ENCODE data around the gene BAG1. TPM values are rescaled to one million over a fixed set of nuclear protein-coding genes. Genes with fewer than 3 reads are reported as not detected.

BAG1 gene
- total RNA-seq, 1 donor from 2014 or later, result 33.5 TPM

- DNase-seq (ENCODE audit: low read depth in 2 of 2), result no peak
Measured at GRCh38 chr9:33242609-33243134, 21.8 kb downstream of the BAG1 start.

DNA sequence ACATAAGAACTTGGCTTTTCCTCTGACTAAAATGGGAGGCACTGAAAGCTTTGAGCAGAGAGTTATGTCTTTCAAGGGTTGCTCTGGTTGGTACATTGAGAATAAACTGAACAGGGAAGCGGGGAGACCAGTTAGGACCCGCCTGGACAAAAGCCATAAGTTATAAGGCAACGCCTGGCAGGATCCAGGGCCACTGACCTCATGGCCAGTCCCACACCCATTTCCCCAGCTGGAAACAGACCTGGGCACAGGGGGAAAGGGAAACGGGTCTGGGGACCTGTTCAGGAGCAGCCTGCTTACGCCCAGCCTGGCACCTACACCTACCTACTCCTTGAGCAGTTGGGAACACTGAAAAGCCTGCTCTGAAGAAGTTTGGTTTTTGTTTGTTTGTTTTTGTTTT, 23.2 kb downstream of the BAG1 start:
- no peak for DNase-seq (ENCODE audit: low read depth in 2 of 2)

GRCh38 chr9:33239921-33240320, 24.6 kb downstream of the BAG1 start, which contains the start of gene SPINK4:
Gene SPINK4 (plus strand): TSS chr9:33240167. CDS start chr9:33240209, 42 bp downstream.
- no peak for DNase-seq (ENCODE audit: low read depth in 2 of 2)

- no peak for DNase-seq (ENCODE audit: low read depth in 2 of 2)
Measured at GRCh38 chr9:33236571-33236970, 27.9 kb downstream of the BAG1 start.

DNA sequence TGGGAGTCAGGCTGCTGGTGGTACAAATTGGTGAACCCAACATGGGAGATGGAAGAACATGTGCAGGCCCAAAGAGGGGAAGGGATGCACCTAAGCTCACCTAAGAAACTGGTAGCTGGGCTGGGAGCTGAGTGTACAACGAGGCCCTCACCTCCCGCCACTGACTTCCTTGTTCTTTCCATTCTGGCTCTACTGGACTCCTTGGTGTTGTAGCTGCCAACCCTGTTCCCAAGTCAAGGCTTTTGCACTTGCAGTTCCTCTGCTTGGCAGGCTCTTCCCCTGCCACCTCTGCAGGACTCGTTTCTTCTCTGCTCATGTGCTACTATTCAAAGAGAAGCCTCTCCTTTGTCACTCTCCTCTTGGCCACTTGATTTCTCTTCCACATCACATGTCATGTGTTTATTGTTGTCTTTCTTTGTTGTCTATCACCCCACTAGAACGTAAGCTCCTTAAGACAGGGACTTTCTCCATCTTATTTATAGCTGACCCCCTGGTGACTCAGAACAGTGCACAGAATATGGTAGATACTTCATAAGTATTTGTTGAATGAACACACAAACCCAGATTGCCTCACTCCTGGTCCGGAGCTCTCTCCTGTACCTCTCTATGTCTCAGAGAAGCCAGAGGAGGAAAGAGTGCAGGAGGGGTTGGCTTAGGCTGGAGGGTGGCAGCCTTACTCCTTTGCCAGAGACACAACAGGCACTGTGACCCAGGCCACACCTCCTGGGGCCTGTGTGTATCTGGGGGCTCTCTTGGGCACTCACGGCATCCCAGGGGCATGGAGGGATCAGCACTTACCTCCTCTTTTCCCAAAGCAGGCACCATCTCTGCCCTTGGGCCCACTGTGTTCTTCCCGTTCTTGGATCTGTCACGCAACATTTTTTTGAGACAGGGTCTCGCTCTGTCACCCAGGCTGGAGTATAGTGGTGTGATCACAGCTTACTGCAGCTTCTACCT, 29.7 kb downstream of the BAG1 start:
- DNase-seq (ENCODE audit: low read depth in 2 of 2), result no peak

GRCh38 chr9:33233626-33234342, 30.7 kb downstream of the BAG1 start:
- peak in 1 of 2 donors; percentile 65 for DNase-seq (ENCODE audit: low read depth in 2 of 2)

DNA sequence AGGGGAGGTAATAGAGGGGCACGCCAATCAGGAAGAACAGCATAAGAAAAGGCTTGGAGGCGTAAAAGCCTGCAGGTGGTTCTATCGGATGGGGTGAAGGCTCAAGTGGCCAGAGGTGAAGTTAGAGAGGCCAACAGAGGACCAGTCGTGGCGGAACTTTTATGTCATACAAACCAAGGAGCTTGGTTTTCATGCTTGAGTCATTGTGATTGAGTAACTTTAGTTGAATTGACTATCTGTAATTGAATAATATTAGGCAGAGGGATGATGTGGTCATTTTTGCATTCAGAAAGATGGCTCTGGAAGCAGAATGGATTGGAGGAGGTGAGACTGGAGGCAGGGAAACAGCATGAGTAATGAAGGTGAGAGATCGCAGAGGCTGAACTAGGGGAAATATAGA, 31.7 kb downstream of the BAG1 start:
- DNase-seq (ENCODE audit: low read depth in 2 of 2), result no peak

DNA sequence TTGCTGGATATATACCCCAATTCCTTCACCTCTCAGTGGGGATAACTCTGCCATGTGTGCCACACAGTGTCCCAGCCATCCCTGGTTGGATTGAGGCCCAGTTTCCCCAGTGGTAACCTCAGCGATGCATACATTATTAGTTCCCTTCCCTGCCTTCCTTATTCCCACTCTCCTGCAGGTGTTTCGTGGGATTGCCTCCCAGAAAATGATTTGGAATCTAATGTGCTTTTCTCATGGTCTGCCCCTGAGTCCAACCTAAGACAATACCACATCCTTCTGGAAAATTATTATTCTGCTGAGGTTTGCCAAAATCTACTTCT, 32.9 kb downstream of the BAG1 start:
- no peak for DNase-seq (ENCODE audit: low read depth in 2 of 2)

- no peak for DNase-seq (ENCODE audit: low read depth in 2 of 2)
Measured at GRCh38 chr9:33230756-33231622, 33.5 kb downstream of the BAG1 start.

DNA sequence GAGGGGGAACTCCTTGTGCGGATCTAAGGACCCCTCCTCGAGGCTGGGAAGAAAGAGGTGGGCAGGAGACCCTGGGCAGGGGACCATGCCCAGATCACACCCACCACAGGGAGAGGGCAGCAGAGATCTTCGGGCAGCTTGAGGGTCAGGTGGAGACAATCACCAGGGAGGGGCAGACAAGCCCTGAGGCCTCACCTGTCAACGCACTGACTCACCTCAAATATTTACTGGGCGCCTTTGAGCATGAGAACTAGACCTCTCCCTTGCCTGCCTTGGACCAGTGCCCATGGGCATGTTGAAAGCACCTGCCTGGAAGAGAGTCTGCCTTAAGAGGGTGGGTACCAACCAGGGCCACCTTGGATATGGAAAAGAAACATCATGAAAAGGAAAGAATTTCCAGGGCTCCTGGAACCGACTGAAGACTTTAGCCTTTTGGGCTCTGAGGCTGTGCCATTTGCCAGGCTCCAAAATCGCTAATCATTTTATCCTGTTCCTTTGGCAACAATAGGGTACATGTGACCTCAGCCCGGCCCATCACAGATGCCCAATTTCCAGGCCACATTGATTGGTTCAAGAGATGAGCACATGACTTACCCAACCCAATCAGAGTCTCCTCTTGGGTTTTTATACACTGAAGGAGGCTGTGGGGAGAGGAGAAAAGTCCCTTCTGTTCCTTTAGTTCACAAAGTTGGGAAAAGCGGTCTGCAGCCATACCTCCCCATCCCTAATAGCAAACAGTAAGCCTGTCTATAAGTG, 35.0 kb downstream of the BAG1 start:
- DNase-seq (ENCODE audit: low read depth in 2 of 2), result no peak

- DNase-seq (ENCODE audit: low read depth in 2 of 2), result no peak
Measured at GRCh38 chr9:33228606-33229005, 35.9 kb downstream of the BAG1 start.

DNA sequence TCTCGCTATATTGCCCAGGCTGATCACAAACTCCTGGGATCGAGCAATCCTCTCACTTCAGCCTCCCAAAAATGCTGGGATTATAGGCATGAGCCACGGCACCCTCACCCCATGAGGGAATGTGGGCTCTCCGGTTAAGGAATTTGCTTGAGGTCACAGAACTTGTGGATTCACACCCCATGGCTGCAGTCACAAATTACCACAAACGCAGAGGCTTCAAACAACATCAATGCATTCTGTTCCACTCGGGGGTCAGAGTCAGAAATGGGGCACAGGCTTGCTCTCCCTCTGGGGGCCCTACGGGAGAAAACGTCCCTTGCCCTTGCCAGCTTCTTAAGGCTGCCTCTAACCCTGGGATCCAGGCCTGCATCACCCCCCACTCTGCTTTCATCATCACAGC, 36.8 kb downstream of the BAG1 start:
- DNase-seq (ENCODE audit: low read depth in 2 of 2), result no peak

DNA sequence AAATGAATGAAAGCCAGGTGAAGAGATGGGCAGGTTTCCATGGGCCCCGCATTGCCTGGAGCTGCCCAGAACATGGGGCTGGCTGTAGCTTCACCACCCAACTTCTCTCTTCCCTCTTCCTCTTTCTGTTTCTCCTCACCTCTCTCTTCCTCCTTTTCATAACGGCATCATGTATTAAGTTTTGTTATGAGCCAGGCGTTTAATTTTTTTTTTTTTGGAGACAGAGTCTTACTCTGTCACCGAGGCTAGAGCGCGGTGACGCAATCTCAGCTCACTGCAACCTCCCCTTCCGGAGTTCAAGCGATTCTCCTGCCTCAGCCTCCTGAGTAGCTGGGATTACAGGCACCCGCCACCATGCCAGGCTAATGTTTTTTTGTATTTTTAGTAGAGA, 37.5 kb downstream of the BAG1 start:
- DNase-seq (ENCODE audit: low read depth in 2 of 2), result no peak

DNA sequence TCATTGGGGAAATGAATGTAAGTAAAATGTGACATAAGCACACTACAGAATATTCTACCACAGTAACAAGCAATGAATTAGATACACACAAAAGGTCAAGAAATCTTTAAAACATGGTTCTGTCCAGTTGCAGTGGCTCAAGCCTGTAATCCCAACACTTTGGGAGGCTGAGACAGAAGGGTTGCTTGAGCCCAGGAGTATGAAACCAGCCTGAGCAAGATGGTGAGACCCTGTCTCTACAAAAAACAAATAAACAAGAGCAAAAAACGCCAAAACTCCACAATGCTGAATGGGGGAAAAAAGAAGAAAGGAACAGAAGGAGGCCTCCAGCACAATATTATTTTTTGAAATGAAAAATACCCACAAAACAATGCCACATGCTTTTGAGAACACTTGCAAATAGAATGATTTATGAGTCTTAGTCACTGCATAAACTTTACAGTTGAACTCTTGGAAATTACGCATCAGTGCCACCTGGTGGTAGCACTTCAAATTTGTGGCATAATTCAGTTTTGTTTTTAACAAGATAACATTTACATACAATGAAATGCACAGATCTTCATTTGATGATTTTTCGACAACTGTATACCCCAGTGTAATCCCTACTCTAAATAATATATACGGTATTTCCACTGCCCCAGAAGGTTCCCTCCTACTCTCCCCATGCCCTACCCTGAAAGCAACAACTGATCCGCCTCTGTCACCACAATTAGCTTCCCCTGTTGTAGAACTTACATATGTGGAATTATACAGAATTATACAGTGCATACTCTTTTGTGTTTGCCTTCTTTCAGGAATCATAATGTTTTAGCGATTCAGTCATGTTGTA, 39.0 kb downstream of the BAG1 start:
- DNase-seq (ENCODE audit: low read depth in 2 of 2), result peak; percentile 75 to 84

GRCh38 chr9:33223696-33224095, 40.8 kb downstream of the BAG1 start:
- no peak for DNase-seq (ENCODE audit: low read depth in 2 of 2)

- no peak for DNase-seq (ENCODE audit: low read depth in 2 of 2)
Measured at GRCh38 chr9:33222031-33222430, 42.5 kb downstream of the BAG1 start.

DNA sequence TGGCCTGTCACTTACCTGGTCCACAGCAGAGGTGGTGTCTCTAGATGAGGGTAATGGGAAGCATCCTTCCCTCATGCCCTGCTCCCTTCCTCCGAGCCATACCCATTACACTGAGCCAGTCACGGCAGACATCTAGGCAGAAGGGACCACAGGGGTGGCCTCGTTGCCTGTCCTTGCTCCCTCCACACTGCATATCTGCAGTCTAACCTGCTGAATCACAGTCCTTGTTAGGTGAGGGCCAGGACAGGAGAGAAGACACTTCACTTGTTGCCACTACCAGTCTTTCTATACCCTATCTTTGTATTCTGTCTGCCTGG, 43.0 kb downstream of the BAG1 start:
- DNase-seq (ENCODE audit: low read depth in 2 of 2), result no peak

GRCh38 chr9:33220681-33221567, 43.6 kb downstream of the BAG1 start:
- DNase-seq (ENCODE audit: low read depth in 2 of 2), result peak in 1 of 2 donors; percentile 30
